ENCODE data around the gene RAB22A.
A peak's percentile ranks its signal among the peaks of the same experiment; 100 is the strongest.

RAB22A gene

DNA sequence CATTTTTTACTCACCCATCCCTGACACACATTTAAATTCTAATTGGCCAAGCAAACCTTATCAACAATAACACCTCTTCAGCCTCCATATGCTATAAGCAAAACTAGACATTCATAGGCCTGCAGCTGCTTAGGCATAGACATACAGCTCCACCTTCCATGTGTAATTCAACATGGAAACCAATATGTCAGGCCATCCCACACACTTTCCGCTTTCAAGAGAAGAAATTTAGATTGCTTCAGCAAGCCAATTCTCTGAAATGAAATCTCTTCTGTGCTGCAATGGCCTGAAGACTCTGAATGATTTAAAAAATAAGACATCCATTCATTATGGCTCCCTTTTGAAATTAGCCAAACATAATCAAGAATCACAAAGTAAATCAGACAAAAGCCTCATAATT, 4.5 kb upstream of the RAB22A start:
- DNase-seq = no peak

DNA sequence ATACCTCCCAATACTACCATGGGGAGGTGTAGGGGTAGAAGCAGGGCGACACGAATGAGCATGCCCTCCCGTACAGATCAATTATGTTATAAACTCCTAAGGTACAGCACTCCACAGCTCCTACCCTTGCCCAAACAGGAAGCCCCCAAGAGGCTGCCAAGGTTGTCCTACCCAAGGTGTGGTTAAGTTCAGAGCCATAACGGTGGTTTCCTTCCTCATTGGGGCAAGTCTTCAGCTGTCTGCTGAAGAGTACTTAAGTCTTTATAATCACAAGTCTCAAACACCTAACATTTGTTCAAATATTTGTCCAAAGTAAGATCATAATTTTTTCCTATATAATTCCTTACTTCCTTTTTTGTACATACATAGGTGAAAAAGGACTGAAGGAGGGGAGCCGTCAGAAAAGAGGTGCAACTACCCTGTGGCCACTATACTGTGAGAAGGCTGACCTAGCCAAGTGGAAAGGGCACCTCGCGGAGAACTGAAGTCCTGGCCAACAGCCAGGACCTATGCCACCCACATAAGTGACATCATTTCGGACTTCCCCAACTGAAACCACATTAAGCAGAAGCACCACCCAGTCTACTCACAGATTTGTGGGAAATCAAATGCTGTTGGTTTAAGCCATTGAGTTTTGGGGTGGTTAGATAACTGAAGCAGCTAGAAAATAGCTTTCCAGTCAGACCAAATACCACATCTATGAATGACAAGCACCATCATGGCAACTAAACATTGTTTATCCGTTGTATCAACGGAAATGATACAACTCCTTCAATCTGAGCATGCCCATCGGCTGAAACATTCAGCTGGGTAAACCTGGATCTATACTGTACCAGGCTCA, 2.9 kb upstream of the RAB22A start:
- peak; percentile 95 for DNase-seq

DNA sequence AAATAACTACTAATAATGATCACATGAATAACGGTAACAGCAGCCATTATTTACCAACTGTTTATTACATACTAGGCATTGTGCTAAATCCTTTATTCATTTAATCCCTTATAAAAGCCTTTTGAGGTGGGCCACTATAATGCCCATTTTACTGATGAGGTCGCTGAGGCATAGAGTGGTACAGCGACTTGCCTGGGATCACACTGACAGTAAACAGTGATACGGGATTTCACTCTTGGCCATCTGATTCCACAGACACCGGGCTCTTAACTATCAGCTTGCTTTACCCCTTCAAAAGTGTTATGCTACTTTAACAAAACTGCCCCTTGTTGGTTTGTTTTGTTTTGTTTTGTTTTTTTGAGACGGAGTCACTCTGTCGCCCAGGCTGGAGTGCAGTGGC, 2.2 kb upstream of the RAB22A start:
- DNase-seq = no peak

DNA sequence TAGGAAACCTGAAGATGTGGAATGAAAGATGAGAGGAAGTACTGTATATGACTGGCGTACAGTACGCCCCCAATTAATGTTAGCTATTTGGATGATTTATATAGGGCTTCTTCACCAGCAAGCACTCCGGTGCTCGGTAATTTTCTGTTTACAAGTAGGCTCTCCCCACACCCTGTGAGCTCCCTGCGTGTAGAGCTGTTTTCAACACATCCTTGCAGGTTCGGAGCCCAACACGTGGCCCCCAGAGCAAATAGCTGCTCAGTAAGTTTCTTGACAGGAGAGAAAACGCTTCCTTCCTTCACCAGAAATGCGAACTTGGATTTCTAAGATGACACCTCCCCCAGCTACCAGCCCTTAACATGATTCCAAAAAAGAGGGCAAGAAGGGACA, 1.2 kb upstream of the RAB22A start:
- DNase-seq = peak; percentile 10

DNA sequence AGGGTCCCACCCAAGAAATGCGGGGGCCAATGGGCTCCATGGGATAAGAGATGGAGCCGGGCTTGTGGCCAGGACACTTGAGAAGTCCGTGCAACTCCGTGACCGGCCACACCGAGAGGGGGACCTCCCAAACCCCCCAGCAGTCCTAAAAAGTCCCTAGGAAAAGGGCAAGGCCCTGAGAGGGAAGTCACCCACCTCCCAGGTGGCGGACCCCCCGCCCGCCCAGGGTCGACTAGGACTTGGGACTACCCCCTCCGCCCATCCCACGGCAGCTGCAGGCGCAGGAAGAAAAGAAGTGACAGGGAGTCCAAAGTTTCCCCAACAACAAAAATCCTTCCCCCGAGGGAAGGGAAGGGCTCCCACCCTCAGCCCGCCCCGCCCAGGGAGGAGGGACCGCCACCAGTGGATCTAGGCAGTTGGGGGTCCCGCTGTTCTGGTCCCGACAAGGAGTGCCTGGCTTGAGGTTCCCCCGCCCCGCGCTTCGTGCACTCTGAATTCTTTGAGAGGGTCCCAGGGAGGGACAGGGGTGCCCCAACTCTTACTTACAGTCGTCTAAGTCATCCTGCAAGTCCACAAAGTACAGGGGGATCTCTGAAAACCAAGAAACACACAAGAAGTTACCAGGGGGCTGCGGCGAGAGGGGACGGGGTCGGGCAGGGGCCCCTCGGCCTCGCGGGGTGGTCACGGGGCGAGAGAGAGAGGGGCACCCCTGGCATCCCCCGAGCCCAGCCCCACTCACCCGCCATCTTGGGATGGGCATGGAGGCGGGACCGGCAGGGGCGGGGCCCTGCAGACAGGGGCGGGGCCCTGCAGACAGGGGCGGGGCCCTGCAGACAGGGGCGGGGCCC, 611 bp upstream of the RAB22A start:
- peak; percentile 69 for DNase-seq

DNA sequence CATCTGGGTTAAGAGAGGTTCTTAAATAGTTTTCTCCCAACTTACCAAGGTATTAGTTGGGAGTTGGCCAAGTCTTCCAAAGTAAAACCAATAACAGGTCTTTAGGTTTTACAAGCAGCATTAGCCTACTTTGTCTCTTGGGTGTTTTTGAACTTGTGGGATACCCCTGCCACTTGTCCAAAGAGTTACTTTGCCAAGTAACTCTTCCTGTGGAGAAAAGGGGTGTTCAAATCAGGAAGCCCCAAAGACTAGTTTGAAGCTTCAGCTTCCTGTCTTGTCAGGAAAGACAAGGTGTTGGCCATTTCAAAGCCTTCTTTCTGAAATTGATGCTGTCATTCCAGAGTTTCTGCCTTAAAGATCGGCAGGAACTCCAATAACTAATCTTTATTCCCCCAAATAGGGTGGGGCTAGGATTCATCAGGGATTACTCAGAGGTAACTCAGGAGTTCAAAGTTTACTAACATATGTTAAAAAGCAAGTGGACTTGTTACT, 822 bp downstream of the RAB22A start:
- DNase-seq = peak; percentile 23

DNA sequence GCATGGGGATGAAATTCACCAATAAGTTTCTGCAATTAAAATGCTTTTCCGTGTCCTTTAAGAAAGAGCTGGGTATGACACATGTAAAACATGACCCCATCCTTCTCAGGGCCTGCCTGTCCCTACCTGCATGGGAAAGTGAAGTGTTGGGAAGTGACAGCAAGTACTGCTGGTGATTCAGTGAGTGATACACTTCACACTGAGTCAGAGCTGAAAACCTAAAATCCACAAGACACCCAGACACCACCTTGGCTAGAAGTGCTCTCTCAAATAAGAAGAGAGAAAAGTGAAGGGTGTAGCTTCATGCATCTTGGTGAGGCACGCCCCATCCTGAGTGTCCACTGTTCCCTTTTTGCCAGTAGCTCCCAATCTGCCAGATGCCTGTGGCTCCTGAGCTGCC, 3.3 kb downstream of the RAB22A start:
- DNase-seq = no peak

DNA sequence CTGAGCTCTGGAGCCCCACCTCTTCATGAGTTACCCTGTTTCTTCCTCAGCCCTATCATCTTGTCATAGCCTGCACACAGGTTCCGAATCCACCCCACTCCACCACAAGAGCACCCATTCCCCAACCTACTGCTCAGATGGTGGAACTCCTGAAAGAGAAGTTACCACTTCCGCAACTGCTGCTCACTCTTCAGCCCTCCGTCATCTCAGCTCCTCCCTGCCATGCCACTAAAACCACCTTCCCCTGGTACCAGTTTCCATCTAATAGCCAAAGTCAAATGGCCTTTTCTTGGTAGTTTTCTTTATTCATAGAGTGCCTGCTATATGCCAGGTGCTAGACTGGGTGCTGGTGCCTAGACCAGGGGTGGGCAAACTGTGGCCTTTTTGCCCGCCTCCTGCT, 3.9 kb downstream of the RAB22A start:
- DNase-seq = peak; percentile 14

DNA sequence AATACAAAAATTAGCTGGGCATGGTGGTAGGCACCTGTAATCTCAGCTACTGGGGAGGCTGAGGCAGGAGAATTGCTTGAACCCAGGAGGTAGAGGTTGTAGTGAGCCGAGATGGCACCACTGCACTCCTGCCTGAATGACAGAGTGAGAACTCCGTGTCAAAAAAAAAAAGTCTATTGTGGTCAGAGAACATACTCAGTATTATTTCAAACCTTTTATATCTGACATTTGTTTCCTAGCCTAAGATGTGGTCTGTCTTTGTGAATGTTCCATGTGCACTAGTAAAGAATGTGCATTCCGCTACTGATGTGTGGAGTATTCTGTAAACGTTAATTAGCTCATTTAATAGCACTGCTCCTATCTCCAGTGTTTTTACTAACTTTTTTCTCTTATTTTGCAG, 11.7 kb downstream of the RAB22A start:
- no peak for DNase-seq

DNA sequence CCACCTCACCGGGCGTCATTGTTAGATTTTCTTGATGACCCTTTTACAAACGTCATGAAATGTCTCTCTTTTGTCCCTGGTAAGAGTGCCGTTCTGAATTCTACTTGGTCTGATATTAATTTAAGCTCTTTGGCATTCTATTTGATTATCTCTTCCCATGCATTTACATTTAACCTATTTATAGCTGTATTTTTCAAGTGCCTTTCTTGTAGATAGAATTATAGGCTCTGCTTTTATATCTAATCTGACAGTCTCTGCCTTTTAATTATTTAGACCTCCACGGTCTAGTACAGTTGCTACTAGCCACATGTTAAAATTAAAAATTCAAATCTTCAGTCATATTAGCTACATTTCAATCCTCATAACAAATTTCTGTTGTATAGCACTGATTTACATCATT, 12.6 kb downstream of the RAB22A start:
- DNase-seq = no peak

GRCh38 chr20:58325912-58326311, 16.4 kb downstream of the RAB22A start:
- no peak for DNase-seq

GRCh38 chr20:58327211-58327610, 17.7 kb downstream of the RAB22A start:
- no peak for DNase-seq

DNA sequence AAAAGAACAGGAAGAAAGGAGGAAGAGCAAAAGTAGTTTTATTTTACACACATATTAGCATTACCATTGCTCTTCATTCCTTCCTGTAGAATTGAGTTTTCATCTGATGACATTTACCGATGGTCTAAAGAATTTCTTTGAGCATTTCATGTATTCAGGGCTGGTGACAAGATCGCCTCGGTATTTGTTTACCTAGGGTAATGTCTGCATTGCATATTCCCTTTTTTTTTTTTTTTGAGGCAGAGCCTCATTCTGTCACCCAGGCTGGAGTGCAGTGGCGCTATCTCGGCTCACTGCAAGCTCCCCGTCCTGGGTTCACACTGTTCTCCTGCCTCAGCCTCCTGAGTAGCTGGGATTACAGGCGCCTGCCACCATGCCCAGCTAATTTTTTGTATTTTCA, 19.3 kb downstream of the RAB22A start:
- DNase-seq = no peak

DNA sequence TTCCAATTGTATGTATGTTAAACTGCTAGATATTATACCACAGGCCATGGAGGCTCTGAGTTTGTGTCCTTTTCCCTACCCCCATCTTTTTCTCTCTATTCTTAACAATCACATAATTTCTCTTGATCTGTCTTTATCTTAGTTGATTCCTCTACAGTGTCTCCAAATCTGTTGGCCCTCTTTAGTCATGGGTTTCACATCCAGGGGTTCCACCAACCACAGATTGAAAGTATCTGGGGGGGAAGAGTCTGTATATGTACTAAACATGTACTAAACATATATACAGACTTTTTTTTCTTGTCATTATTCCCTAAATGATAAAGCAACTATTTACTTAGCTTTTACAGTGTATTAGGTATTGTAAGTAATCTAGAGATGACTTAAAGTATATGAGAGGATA, 20.2 kb downstream of the RAB22A start:
- DNase-seq = no peak

DNA sequence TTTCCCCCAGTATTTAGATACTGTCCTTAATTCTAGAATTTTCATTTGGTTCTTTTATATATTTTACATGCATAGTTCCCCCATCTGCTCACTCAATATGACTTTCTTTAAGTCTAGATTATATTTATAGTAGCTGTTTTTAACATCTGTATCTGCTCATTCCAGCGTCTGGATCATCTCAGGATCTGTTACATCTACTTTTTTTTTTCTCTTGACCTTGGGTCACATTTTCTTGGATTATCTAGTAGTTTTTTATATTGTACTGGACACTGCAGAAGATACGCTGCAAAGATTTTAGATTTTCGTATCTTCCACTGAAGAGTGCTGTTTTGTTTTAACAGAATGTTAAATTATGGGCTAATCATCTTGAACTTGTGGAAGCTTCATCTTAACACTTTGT, 20.7 kb downstream of the RAB22A start:
- DNase-seq = no peak

GRCh38 chr20:58330687-58331086, 21.2 kb downstream of the RAB22A start:
- no peak for DNase-seq

DNA sequence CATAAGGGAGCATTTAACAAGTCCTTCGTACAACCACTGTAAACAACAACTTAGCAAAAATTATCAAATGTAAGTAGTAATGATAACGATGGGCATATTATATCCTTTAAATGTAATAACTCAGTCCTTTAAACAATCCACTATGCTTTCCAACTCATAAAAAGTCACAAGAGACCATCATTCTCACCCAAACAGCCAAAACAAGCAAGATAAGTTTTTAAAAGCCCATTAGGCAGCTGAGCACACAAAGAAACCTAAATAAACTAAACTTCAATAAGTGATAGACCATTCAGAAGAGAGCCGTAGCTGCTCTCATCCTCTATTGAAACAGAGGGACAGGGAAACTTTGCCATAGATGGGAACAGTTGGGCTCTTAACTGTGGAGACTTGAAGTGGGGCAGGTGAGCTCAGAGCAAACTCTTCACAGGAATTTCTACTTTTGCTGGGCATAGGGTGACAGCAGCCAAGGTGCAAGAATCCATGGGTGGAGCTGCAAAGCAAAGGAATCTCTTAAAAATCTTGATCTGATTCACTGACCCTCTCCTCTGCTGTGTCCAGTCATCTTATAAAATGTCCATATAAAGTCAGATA, 22.5 kb downstream of the RAB22A start:
- DNase-seq = no peak

DNA sequence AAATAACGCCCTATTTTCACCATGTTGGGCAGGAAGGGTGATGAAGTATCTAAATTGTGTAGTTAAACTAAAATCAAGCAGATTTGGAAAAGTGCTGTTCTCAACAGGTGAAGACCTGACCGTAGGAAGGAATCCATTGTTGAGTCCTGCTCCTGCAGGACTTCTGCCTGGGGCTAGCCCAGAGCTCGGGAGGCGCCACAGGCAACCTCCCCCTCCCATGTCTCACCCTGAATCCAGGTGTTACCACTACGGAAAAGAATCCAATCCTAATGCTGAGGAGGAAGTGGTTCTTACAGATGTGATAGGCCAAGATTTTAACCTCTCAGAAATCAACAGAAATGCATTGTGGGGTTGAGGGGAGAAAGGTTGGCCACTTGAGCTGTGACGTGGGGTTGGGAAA, 30.2 kb downstream of the RAB22A start:
- no peak for DNase-seq

- DNase-seq = no peak
Observed at GRCh38 chr20:58340151-58340550, 30.6 kb downstream of the RAB22A start.

- DNase-seq = no peak
Observed at GRCh38 chr20:58340853-58341252, 31.3 kb downstream of the RAB22A start.

DNA sequence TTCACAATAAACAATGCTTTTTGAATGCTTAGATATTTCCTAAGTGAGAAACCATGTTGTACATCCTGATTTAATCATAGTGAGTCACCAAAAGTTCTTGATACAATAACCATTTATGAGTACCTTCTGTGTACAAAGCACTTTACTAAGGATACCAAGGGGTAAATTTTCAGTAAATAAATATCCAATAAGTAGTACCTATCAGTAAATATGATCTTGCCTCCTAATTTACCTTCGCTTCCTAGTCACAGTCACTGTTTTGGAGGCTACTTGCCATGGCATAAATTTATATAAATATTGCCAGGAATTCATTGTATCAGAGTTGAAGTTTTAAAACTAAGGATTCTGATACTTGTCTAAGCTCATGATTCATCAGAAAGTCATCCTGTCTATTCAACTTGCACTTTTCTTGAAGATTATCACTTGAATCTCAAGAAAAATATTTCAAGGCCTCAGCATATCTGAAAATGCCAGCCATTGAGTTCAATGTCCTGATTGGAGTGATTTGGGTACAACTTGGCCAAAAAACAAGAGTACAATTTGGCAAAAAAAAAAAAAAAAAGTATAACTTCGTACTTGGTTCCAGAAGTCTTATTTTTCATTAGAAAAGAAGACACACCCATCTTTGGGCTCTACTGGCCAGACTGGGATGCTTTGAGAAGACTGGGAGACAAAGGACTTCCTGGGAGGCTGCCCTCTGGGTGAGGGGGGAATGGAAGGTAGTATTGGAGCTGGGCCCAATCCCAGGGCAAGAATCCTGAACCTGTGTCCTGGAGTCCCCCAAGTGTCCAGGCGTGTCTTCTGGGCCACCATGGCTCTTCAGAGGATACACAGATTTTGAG, 32.8 kb downstream of the RAB22A start:
- DNase-seq = no peak

GRCh38 chr20:58344741-58345140, 35.2 kb downstream of the RAB22A start:
- no peak for DNase-seq

GRCh38 chr20:58349570-58349969, 40.1 kb downstream of the RAB22A start:
- no peak for DNase-seq

Measured in central memory CD4-positive, alpha-beta T cell (primary cell).